Cardiac atrium fibroblast (primary cell): ENCODE measurements around the gene CLDN10. TPM values are rescaled to one million over a fixed set of nuclear protein-coding genes. Genes with fewer than 3 reads are reported as not detected.

Source experiments
- total RNA-seq: library from RNA; depleted of rRNA; stranded (reverse); fragments of >200 nt; gene quantifications from 2 replicates; pipeline ENCODE4 v1.2.3, GENCODE V29; 2015

CLDN10 gene, protein sequence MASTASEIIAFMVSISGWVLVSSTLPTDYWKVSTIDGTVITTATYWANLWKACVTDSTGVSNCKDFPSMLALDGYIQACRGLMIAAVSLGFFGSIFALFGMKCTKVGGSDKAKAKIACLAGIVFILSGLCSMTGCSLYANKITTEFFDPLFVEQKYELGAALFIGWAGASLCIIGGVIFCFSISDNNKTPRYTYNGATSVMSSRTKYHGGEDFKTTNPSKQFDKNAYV
- total RNA-seq: 2.1 TPM in 1 of 2 replicates, not detected in the other

DNA sequence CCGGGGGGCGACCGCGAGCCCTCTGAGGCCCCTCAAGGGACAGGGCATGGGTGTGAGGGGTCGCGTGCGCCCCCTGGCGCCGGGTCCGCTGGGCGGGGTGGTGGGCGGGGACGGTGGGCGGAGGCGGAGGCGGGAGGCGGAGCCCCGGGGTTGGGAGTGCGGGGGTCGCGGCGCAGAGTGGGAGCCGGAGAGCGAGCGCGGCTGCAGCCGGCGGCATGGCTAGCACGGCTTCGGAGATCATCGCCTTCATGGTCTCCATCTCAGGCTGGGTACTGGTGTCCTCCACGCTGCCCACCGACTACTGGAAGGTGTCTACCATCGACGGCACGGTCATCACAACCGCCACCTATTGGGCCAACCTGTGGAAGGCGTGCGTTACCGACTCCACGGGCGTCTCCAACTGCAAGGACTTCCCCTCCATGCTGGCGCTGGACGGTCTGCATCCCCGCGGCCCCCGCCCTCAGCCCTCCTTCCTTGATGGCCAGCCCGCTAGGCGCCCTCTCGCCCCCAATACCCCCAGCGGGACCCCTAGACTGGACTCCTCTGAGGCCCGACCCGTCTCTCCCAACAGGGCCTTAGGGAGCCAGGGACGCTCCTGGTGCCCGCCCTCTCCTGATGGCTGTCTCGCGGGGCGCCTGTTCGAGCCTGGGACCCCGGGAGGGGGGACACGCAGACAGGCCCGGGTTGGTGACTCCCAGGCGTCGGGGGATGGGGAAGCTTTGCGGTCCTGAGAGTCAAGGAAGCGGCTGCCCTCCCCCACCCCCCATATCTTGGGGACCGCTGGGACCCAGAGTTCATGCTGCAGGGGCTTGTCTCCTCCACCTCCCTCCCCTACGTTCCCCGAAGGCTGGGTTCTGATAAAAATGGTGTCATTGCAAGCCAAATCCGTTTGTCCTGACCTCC lies at the start of gene CLDN10:
CLDN10 (plus strand) TSS at position 182 of the 903 bp plus-strand sequence; CDS start at position 216, 34 bp downstream.

Other genes starting within 250 kb of the CLDN10 start
- 18.1 and 21.7 TPM in 2 replicates for gene DZIP1, start 92.0 kb downstream of the CLDN10 start, total RNA-seq
- 39.5 and 61.4 TPM in 2 replicates for gene DNAJC3, start 124.4 kb downstream of the CLDN10 start, total RNA-seq